ENCODE data around the gene TARDBP. TPM values are rescaled to one million over a fixed set of nuclear protein-coding genes. Genes with fewer than 3 reads are reported as not detected.

Gene TARDBP
- total and polyA plus RNA-seq, 9 of the 15 experiments (the other 6 are each of a cell fraction or from before 2014, with no cell fraction given) = 122 to 515 (median 243) TPM

- TF ChIP-seq KDM5B (IDR thresholded peaks at IDR 0.05; ENCODE audit: insufficient replicate concordance, low read depth, low read length) (peak; percentile 72), POLR2B (IDR thresholded peaks at IDR 0.05; ENCODE audit: low read depth, partially characterized antibody) (peak; percentile 57), KHSRP (IDR thresholded peaks at IDR 0.05) (no peak), HLTF (IDR thresholded peaks at IDR 0.05) (no peak), ZNF212 (CRISPR knock-in tag; IDR thresholded peaks at IDR 0.05) (no peak), BRCA1 (IDR thresholded peaks at IDR 0.05) (no peak), BRCA1 (CRISPR knock-in tag; IDR thresholded peaks at IDR 0.05) (0 out of 2 replicates have a peak, but pooled peaks have one; percentile 5), ZNF282 (CRISPR knock-in tag; IDR thresholded peaks at IDR 0.05) (no peak), NCOR1 (IDR thresholded peaks at IDR 0.05) (peak; percentile 29; the same call in 1 of the 2 replicates), PCBP1 (IDR thresholded peaks at IDR 0.05; ENCODE audit: low read depth, low read length, poor library complexity, severe bottlenecking) (no peak), PHF21A (IDR thresholded peaks at IDR 0.05; ENCODE audit: borderline replicate concordance, low read depth) (peak; percentile 46; the same call in 1 of the 2 replicates), GTF2E2 (tag; IDR thresholded peaks at IDR 0.05) (no peak), SRSF1 (IDR thresholded peaks at IDR 0.05; ENCODE audit: low read depth, low read length) (peak; percentile 51; the same call in 1 of the 2 replicates), GABPB1 (CRISPR knock-in tag; IDR thresholded peaks at IDR 0.05) (peak; percentile 7; the same call in 1 of the 2 replicates), SOX6 (IDR thresholded peaks at IDR 0.05) (no peak), TAF15 (IDR thresholded peaks at IDR 0.05; ENCODE audit: low read depth, low read length) (0 out of 2 replicates have a peak, but pooled peaks have one; percentile 16), ZNF830 (CRISPR knock-in tag; IDR thresholded peaks at IDR 0.05) (no peak)
- TF ChIP-seq, protein P1, sequence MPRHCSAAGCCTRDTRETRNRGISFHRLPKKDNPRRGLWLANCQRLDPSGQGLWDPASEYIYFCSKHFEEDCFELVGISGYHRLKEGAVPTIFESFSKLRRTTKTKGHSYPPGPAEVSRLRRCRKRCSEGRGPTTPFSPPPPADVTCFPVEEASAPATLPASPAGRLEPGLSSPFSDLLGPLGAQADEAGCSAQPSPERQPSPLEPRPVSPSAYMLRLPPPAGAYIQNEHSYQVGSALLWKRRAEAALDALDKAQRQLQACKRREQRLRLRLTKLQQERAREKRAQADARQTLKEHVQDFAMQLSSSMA (CRISPR knock-in tag; IDR thresholded peaks at IDR 0.05) = no peak
- TF ChIP-seq, protein P2, sequence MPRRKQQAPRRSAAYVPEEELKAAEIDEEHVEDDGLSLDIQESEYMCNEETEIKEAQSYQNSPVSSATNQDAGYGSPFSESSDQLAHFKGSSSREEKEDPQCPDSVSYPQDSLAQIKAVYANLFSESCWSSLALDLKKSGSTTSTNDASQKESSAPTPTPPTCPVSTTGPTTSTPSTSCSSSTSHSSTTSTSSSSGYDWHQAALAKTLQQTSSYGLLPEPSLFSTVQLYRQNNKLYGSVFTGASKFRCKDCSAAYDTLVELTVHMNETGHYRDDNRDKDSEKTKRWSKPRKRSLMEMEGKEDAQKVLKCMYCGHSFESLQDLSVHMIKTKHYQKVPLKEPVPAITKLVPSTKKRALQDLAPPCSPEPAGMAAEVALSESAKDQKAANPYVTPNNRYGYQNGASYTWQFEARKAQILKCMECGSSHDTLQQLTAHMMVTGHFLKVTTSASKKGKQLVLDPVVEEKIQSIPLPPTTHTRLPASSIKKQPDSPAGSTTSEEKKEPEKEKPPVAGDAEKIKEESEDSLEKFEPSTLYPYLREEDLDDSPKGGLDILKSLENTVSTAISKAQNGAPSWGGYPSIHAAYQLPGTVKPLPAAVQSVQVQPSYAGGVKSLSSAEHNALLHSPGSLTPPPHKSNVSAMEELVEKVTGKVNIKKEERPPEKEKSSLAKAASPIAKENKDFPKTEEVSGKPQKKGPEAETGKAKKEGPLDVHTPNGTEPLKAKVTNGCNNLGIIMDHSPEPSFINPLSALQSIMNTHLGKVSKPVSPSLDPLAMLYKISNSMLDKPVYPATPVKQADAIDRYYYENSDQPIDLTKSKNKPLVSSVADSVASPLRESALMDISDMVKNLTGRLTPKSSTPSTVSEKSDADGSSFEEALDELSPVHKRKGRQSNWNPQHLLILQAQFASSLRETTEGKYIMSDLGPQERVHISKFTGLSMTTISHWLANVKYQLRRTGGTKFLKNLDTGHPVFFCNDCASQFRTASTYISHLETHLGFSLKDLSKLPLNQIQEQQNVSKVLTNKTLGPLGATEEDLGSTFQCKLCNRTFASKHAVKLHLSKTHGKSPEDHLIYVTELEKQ (CRISPR knock-in tag; IDR thresholded peaks at IDR 0.05) = no peak
- TF ChIP-seq, protein P3, sequence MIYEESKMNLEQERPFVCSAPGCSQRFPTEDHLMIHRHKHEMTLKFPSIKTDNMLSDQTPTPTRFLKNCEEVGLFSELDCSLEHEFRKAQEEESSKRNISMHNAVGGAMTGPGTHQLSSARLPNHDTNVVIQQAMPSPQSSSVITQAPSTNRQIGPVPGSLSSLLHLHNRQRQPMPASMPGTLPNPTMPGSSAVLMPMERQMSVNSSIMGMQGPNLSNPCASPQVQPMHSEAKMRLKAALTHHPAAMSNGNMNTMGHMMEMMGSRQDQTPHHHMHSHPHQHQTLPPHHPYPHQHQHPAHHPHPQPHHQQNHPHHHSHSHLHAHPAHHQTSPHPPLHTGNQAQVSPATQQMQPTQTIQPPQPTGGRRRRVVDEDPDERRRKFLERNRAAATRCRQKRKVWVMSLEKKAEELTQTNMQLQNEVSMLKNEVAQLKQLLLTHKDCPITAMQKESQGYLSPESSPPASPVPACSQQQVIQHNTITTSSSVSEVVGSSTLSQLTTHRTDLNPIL (CRISPR knock-in tag; IDR thresholded peaks at IDR 0.05) = no peak
- TF ChIP-seq, protein P4, sequence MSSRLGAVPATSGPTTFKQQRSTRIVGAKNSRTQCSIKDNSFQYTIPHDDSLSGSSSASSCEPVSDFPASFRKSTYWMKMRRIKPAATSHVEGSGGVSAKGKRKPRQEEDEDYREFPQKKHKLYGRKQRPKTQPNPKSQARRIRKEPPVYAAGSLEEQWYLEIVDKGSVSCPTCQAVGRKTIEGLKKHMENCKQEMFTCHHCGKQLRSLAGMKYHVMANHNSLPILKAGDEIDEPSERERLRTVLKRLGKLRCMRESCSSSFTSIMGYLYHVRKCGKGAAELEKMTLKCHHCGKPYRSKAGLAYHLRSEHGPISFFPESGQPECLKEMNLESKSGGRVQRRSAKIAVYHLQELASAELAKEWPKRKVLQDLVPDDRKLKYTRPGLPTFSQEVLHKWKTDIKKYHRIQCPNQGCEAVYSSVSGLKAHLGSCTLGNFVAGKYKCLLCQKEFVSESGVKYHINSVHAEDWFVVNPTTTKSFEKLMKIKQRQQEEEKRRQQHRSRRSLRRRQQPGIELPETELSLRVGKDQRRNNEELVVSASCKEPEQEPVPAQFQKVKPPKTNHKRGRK (tag; IDR thresholded peaks at IDR 0.05) = no peak
Measured at GRCh38 chr1:11052839-11053757, 40.6 kb downstream of the TARDBP start (continued).

All from K562 (cell line).